AG09319 (cell line): Measurements from ENCODE around the gene VSX1.

ENCODE experiments used
- DNase-seq: peaks from one replicate; pipeline ENCODE4 v3.0.0-alpha.2; 2010; ENCODE audit warnings: low read depth; ENCODE audit errors: extremely low read depth
- TF ChIP-seq, protein P1 (sequence below): IDR thresholded peaks from 2 replicates; pipeline ENCODE4 v1.5.1; 2011; ENCODE audit warnings: low read depth, mild to moderate bottlenecking, inconsistent platforms, low read length, moderate library complexity

Gene VSX1

DNA sequence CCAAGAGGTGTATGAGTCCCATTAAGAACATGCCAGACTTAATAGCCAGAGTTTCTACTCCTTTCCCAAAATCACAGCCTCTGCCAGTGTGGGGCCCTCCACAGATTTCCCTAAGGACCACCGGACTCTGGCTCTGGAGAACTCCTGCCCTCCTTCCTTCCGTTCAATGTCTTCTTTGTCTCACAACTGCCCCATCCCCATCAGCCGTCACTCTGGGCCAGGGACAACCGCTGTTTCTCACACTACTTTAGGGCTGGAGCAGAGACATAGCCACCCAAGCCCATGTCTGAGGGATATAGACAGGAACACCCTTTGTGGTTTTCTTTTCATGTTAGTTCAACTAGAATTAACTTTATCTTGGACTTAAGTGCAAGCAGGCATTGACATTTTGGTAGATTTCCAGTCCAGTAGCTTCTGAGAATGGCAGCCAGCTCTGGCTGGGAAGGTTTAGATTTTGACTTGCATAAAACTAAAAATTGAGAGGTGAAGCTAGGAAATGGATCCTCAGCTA lies 17.3 kb downstream of the VSX1 start:
- TF ChIP-seq, protein P1, sequence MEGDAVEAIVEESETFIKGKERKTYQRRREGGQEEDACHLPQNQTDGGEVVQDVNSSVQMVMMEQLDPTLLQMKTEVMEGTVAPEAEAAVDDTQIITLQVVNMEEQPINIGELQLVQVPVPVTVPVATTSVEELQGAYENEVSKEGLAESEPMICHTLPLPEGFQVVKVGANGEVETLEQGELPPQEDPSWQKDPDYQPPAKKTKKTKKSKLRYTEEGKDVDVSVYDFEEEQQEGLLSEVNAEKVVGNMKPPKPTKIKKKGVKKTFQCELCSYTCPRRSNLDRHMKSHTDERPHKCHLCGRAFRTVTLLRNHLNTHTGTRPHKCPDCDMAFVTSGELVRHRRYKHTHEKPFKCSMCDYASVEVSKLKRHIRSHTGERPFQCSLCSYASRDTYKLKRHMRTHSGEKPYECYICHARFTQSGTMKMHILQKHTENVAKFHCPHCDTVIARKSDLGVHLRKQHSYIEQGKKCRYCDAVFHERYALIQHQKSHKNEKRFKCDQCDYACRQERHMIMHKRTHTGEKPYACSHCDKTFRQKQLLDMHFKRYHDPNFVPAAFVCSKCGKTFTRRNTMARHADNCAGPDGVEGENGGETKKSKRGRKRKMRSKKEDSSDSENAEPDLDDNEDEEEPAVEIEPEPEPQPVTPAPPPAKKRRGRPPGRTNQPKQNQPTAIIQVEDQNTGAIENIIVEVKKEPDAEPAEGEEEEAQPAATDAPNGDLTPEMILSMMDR: no peak
- DNase-seq: no peak

DNA sequence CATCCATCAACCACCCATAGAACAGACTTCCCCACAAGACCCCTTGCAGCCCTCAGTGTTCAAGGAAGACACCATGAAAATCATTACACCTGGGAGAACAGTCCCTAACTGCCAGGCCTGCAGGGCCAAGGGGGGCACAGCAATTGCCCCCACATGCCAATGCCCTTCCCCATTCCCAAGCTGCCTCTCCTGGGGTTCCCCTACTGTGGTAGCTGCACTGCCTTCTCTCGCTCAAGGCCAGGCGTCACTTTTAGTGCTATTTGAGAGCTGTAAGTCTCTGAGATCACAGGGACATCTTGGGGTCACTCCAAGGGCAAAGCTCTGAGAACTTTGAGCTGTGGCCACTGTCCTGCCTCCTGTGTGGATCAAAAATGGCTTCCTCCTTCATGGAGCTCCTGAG lies 18.0 kb downstream of the VSX1 start:
- TF ChIP-seq, protein P1: no peak

DNA sequence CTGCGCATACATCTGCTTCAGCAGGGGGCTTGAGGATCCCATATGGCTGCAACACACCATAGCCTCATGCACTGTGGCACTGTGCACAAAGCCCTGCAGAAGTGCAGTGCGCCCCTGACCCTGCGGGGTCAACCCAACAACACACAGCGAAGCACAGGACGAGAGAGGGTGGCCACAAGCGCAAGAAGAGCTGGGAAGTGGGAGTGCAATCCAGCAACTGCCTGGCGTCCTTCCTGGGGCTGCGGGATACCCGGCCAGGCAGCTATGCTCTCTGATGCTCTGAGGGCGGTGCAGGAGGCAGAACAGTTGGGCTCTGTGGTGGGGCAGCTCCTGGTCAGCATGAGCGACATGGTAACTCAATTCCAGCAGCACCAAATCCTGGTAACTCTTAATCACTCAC lies 18.4 kb downstream of the VSX1 start:
- DNase-seq: no peak
- TF ChIP-seq, protein P1: no peak

More for the DNA sequence above, 18.0 kb downstream of the VSX1 start:
- DNase-seq: no peak

- TF ChIP-seq, protein P1: no peak
- no peak for DNase-seq
Measured at GRCh38 chr20:25062841-25063240, 19.1 kb downstream of the VSX1 start.

DNA sequence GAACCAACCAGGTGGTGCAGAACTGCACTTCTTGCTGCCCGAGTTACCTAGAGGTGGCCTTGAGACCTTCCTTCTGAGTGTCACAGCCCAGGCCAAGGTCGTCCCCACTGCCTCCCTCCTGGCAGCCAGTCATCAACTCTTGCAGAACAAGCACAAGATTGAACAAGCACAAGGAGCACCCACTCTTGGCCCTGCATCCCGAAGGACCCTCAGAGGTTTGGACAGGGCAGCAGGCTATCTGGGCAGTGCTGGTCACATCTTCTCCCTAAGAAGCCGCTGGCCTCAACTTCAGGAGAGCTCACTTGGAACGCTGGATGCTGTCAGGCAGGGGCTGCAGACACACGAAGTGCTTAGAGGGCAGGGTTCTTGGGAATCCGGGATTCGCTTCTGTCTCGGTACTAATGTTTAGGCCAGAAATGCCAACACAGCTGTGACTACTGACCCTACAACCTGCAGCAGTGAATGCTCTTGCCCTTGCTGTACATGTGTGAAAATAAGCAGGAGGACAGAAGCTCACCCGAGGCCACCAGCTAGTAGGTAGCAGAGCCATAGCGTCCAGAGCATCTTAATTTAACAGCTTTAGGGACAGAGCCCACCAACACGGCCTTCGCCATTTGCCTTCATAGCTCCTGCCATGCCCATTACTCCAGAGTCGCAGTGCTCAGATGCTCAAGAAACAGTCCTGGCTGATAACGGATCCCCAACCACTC lies 20.0 kb downstream of the VSX1 start:
- TF ChIP-seq, protein P1: no peak
- DNase-seq: no peak

- TF ChIP-seq, protein P1: no peak
- DNase-seq: no peak
Measured at GRCh38 chr20:25061103-25061799, 20.7 kb downstream of the VSX1 start.

DNA sequence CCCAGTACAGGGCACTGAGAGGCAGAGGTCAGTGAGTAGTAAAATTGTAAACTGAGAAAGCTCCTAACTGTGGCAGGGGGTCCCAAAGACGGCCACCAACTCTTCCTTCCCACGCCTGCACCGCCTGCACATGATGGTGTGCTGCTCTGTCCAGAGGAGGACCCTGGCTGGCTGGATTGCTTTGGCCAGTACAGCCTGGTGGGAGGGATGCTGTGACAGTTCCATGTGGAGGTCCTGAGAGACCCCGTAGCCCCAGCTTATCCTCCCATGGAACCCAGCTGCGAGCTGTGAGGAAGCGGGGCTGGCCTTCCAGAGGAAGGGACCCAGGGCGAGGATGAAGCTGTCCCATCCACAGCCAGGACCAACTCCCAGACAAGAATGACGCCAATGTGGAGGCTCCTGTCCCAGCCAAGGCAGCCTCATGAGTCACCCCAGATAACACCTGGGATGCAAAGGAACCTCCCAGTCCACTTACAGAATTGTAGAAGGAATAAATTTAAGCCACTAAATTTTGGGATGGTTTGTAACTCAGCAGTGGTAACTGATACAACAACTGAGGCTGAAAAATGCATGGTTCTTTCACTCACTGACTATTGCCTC lies 22.0 kb downstream of the VSX1 start:
- TF ChIP-seq, protein P1: no peak
- DNase-seq: no peak
